Coronary artery (tissue), 2 donors: ENCODE data around the gene CHD8.

ENCODE experiments used
- DNase-seq: peaks from one replicate; pipeline ENCODE4 v3.0.0-alpha.2; 2017; ENCODE audit warnings: low spot score
- H3K27ac ChIP-seq, 2 donors: fragments of 200-600 bp; sonication (generic); one replicate each; pipeline ENCODE4 v1.5.1; 2016 to 2019
- H3K4me3 ChIP-seq: fragments of 200-600 bp; sonication (generic); 2 replicates; pipeline ENCODE4 v1.5.1; 2016; ENCODE audit warnings: mild to moderate bottlenecking, moderate library complexity
- TF ChIP-seq, protein P1 (sequence below): fragments of 200-600 bp; sonication (generic); IDR thresholded peaks from one replicate; pipeline ENCODE4 v1.5.1; 2019; ENCODE audit warnings: antibody characterized with exemption

Gene CHD8, protein sequence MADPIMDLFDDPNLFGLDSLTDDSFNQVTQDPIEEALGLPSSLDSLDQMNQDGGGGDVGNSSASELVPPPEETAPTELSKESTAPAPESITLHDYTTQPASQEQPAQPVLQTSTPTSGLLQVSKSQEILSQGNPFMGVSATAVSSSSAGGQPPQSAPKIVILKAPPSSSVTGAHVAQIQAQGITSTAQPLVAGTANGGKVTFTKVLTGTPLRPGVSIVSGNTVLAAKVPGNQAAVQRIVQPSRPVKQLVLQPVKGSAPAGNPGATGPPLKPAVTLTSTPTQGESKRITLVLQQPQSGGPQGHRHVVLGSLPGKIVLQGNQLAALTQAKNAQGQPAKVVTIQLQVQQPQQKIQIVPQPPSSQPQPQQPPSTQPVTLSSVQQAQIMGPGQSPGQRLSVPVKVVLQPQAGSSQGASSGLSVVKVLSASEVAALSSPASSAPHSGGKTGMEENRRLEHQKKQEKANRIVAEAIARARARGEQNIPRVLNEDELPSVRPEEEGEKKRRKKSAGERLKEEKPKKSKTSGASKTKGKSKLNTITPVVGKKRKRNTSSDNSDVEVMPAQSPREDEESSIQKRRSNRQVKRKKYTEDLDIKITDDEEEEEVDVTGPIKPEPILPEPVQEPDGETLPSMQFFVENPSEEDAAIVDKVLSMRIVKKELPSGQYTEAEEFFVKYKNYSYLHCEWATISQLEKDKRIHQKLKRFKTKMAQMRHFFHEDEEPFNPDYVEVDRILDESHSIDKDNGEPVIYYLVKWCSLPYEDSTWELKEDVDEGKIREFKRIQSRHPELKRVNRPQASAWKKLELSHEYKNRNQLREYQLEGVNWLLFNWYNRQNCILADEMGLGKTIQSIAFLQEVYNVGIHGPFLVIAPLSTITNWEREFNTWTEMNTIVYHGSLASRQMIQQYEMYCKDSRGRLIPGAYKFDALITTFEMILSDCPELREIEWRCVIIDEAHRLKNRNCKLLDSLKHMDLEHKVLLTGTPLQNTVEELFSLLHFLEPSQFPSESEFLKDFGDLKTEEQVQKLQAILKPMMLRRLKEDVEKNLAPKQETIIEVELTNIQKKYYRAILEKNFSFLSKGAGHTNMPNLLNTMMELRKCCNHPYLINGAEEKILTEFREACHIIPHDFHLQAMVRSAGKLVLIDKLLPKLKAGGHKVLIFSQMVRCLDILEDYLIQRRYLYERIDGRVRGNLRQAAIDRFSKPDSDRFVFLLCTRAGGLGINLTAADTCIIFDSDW (N-terminal part only)

DNA sequence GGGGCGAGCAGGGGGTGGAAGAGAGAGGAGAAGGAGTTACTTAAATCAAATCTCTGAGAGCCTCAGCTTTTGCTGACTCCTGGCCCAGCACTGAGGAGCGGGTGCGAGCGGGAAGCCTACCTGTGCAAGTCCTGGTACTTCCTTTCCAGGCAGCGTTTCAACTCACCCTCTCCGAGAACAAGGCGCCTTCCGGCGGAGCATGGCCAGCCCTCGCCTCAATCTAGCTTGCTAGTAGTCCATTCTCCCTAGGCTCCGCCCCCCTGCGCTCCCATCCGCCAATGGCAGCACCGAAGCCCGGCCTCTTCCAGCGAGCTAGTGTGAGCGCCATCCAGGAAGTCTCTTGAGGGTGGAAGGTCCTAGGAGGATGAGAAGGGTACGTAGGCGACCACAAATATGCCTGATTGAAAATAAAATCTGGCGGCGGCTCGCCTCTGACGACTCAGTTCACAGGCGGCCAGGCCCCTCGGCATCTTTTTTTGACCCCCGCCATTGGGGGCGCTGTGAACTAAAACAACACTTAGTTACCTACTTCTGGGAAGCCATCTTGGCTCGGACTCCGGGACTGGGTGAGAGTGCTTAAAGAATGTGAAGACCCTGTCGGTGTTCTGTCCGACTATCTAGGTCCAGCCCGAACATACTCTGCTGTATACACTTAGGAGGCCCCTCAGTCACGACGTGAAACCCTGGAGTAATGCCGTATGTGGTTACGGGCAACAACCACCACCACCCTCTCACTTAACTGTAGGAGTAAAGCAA, at the start of gene CHD8:
Gene CHD8 (minus strand): TSS at position 212 of the 756 bp plus-strand sequence. CDS start 24,480 bp downstream, outside the sequence.
- TF ChIP-seq, protein P1, sequence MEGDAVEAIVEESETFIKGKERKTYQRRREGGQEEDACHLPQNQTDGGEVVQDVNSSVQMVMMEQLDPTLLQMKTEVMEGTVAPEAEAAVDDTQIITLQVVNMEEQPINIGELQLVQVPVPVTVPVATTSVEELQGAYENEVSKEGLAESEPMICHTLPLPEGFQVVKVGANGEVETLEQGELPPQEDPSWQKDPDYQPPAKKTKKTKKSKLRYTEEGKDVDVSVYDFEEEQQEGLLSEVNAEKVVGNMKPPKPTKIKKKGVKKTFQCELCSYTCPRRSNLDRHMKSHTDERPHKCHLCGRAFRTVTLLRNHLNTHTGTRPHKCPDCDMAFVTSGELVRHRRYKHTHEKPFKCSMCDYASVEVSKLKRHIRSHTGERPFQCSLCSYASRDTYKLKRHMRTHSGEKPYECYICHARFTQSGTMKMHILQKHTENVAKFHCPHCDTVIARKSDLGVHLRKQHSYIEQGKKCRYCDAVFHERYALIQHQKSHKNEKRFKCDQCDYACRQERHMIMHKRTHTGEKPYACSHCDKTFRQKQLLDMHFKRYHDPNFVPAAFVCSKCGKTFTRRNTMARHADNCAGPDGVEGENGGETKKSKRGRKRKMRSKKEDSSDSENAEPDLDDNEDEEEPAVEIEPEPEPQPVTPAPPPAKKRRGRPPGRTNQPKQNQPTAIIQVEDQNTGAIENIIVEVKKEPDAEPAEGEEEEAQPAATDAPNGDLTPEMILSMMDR, result peak; percentile 45
- Histone ChIP-seq H3K4me3 (peak within 1 kb of the TSS; percentile 92), H3K27ac (peak within 1 kb of the TSS; percentile 97 to 98)
- DNase-seq, result peak; percentile 100

DNA sequence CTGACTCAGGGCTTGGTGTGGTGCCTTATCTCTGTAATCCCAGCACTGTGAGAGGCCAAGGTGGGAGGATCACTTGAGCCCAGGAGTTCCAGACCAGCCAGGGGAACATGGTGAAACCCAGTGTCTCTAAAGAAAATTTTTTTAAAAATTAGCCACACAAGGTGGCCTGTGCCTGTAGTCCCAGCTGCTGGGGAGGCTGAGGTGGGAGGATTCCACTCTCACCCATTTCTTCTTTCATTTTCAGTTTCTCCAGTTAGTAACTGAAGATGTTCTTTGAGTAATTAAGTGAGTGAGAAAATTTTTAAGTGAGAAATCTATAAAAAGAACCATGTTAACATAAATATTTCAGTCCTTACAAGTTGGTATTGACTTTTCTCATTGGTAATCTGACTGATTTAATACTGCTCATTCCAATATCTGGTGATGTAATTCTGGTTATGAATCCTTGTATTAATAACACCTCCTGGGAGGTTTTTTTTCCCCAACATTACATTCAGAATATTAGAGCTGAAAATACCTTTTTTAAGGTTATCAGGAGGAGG, 49.2 kb upstream of the CHD8 start:
- no peak overlapping the region for H3K27ac ChIP-seq
- no peak overlapping the region for H3K4me3 ChIP-seq
- TF ChIP-seq, protein P1, result no peak
- DNase-seq, result no peak

DNA sequence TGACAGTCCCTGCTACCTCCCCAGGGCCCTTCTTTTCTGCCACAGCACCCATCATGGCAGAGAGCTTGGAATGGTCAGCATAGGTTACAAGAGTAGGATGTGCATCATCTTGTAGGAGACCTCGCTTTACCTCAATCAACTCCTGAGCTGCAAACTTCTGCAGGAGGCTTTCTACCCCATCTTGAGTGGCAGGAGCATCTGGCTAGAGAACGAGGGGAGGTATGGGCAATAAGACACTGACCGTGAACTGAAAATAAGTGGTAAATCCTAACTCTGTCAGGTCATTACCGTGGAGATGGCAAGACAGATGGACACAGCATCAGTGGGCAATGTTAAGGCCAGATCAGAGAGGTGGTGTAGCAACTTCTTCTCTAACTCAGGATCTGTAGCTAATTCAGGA, 47.5 kb upstream of the CHD8 start:
- Histone ChIP-seq H3K4me3 (no peak overlapping the region), H3K27ac (no peak overlapping the region)
- DNase-seq, result no peak
- TF ChIP-seq, protein P1, result no peak

DNA sequence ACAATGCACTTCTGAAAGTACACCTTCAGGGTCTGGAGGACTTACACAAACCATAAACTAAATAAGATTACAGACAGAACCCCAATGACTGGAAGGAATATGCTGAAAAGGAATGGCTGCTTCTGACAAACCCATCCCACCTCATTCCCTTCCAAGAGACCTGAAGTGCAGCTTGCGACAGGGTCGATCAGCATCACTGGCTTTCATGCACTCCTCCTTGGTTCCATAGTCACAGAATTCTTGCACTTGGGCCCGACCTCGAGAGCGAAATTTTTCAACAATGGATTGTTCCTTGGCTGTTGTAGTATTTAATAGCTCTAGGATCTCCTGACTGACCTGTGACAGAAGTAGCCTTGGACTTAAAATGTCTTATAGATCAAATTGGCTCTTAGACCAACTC, 45.6 kb upstream of the CHD8 start:
- Histone ChIP-seq H3K4me3 (no peak overlapping the region), H3K27ac (no peak overlapping the region)
- DNase-seq, result no peak
- TF ChIP-seq, protein P1, result no peak

DNA sequence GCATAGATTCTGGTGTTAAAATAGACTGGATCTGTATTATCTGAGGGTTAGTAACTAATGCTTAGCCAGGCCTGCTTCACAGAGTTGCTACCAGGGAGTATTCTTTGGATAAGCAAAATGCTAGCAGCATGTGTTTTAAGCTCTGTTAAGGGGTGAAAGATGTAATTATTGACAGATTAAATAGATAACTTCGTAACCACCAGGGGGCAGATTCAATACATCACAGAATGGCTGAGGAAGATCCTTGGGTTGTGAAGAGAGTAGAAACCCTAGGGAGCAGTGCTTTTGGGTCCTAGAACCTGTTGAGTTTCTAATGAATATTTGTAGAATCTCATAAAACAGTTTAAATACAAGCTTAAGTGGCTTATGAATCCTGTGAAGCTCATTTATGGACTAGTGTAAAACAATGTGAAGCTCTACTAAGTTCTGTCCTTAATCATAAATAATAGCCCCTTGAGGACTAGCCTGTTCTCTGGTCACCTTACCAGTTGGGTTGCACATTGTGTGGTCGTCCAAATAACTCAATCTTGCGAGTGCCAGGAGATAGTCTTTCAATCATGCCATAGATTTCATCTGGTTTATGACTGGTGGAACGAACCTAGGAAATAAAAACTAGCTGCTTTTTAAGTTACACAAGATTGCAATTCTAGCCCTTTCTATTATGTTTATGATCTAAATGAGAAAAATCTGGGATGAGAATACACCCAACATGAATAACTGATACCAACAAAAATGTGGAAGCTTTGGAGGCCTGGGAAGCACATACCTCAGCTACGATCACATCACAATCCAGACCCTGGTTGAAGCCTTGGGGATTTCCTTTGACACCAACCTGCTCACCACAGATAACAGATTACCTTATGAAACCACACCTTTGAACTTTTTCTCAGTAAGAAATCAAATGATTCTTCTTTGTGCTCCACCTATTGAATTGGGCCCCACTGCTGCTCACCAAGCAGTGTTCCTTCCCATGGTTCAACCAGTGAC, 42.9 kb upstream of the CHD8 start:
- Histone ChIP-seq H3K4me3 (no peak overlapping the region), H3K27ac (no peak overlapping the region)
- TF ChIP-seq, protein P1, result peak; percentile 20
- no peak for DNase-seq
